ENCODE results near the gene FRMD4A.

FRMD4A gene

GRCh38 chr10:13848520-13849445 lies 481.9 kb downstream of the FRMD4A start:
- POLR2A ChIA-PET: no interaction called here
- CTCF ChIA-PET: no interaction called here
- DNase-seq (ENCODE audit: extremely low spot score): no peak
- TF ChIP-seq FOXK2 (IDR thresholded peaks at IDR 0.05) (no peak), CTBP1 (IDR thresholded peaks at IDR 0.05; ENCODE audit: borderline replicate concordance) (no peak), NFRKB (IDR thresholded peaks at IDR 0.05) (no peak), TARDBP (IDR thresholded peaks at IDR 0.05) (no peak), SP1 (IDR thresholded peaks at IDR 0.05) (no peak), BHLHE40 (IDR thresholded peaks at IDR 0.05; ENCODE audit: borderline replicate concordance) (no peak), FOXM1 (IDR thresholded peaks at IDR 0.05; ENCODE audit: borderline replicate concordance) (no peak), ELF4 (IDR thresholded peaks at IDR 0.05) (no peak), ARNT (IDR thresholded peaks at IDR 0.05) (no peak), LEF1 (IDR thresholded peaks at IDR 0.05; ENCODE audit: borderline replicate concordance) (no peak), FOXA1 (IDR thresholded peaks at IDR 0.05) (no peak)

GRCh38 chr10:13847201-13847631 lies 483.5 kb downstream of the FRMD4A start:
- ChIA-PET POLR2A (interaction anchor here (0.6 kb wide), 1 partner anchor 14 kb away, joined by 3 read pairs; no protein-coding TSS in a partner anchor), CTCF (no interaction called here)
- TF ChIP-seq ZNF384 (IDR thresholded peaks at IDR 0.05) (no peak), SP1 (IDR thresholded peaks at IDR 0.05) (no peak), LEF1 (IDR thresholded peaks at IDR 0.05; ENCODE audit: borderline replicate concordance) (no peak), CTBP1 (IDR thresholded peaks at IDR 0.05; ENCODE audit: borderline replicate concordance) (no peak), FOXM1 (IDR thresholded peaks at IDR 0.05; ENCODE audit: borderline replicate concordance) (no peak), ARNT (IDR thresholded peaks at IDR 0.05) (no peak), BHLHE40 (IDR thresholded peaks at IDR 0.05; ENCODE audit: borderline replicate concordance) (no peak), NFRKB (IDR thresholded peaks at IDR 0.05) (no peak), L3MBTL2 (conservative IDR thresholded peaks at IDR 0.05) (no peak), HDGF (IDR thresholded peaks at IDR 0.05; ENCODE audit: borderline replicate concordance) (no peak), ELF4 (IDR thresholded peaks at IDR 0.05) (no peak), PKNOX1 (IDR thresholded peaks at IDR 0.05) (no peak), TARDBP (IDR thresholded peaks at IDR 0.05) (no peak), FOXK2 (IDR thresholded peaks at IDR 0.05) (no peak), SUZ12 (IDR thresholded peaks at IDR 0.05) (no peak), FOXA1 (IDR thresholded peaks at IDR 0.05) (no peak)
- DNase-seq (ENCODE audit: extremely low spot score): peak; percentile 28

- ChIA-PET POLR2A (no interaction called here), CTCF (no interaction called here)
- no peak for DNase-seq (ENCODE audit: extremely low spot score)
- no peak for TF ChIP-seq BHLHE40 (IDR thresholded peaks at IDR 0.05; ENCODE audit: borderline replicate concordance)
- no peak for TF ChIP-seq TARDBP (IDR thresholded peaks at IDR 0.05)
- TF ChIP-seq ELF4 (IDR thresholded peaks at IDR 0.05): no peak
- TF ChIP-seq SP1 (IDR thresholded peaks at IDR 0.05): no peak
- TF ChIP-seq FOXA1 (IDR thresholded peaks at IDR 0.05): no peak
- TF ChIP-seq CTBP1 (IDR thresholded peaks at IDR 0.05; ENCODE audit: borderline replicate concordance): no peak
- no peak for TF ChIP-seq SUZ12 (IDR thresholded peaks at IDR 0.05)
- no peak for TF ChIP-seq ARNT (IDR thresholded peaks at IDR 0.05)
- no peak for TF ChIP-seq LEF1 (IDR thresholded peaks at IDR 0.05; ENCODE audit: borderline replicate concordance)
- no peak for TF ChIP-seq L3MBTL2 (conservative IDR thresholded peaks at IDR 0.05)
Observed at GRCh38 chr10:13845897-13846296, 484.8 kb downstream of the FRMD4A start.

GRCh38 chr10:13844651-13845050 lies 486.1 kb downstream of the FRMD4A start:
- DNase-seq (ENCODE audit: extremely low spot score): no peak
- ChIA-PET CTCF (no interaction called here), POLR2A (no interaction called here)
- TF ChIP-seq ARNT (IDR thresholded peaks at IDR 0.05): no peak
- no peak for TF ChIP-seq ZNF384 (IDR thresholded peaks at IDR 0.05)
- no peak for TF ChIP-seq ELF4 (IDR thresholded peaks at IDR 0.05)
- TF ChIP-seq FOXK2 (IDR thresholded peaks at IDR 0.05): no peak
- TF ChIP-seq L3MBTL2 (conservative IDR thresholded peaks at IDR 0.05): no peak
- no peak for TF ChIP-seq HDGF (IDR thresholded peaks at IDR 0.05; ENCODE audit: borderline replicate concordance)
- no peak for TF ChIP-seq LEF1 (IDR thresholded peaks at IDR 0.05; ENCODE audit: borderline replicate concordance)
- no peak for TF ChIP-seq BHLHE40 (IDR thresholded peaks at IDR 0.05; ENCODE audit: borderline replicate concordance)
- no peak for TF ChIP-seq SUZ12 (IDR thresholded peaks at IDR 0.05)
- TF ChIP-seq FOXM1 (IDR thresholded peaks at IDR 0.05; ENCODE audit: borderline replicate concordance): no peak
- no peak for TF ChIP-seq FOXA1 (IDR thresholded peaks at IDR 0.05)
- no peak for TF ChIP-seq NFRKB (IDR thresholded peaks at IDR 0.05)
- TF ChIP-seq CTBP1 (IDR thresholded peaks at IDR 0.05; ENCODE audit: borderline replicate concordance): no peak
- TF ChIP-seq PKNOX1 (IDR thresholded peaks at IDR 0.05): no peak
- no peak for TF ChIP-seq SP1 (IDR thresholded peaks at IDR 0.05)
- no peak for TF ChIP-seq TARDBP (IDR thresholded peaks at IDR 0.05)

GRCh38 chr10:13842117-13842516 lies 488.6 kb downstream of the FRMD4A start:
- TF ChIP-seq ELF4 (IDR thresholded peaks at IDR 0.05): no peak
- no peak for TF ChIP-seq CTBP1 (IDR thresholded peaks at IDR 0.05; ENCODE audit: borderline replicate concordance)
- TF ChIP-seq FOXA1 (IDR thresholded peaks at IDR 0.05): no peak
- TF ChIP-seq SP1 (IDR thresholded peaks at IDR 0.05): no peak
- TF ChIP-seq PKNOX1 (IDR thresholded peaks at IDR 0.05): no peak
- no peak for TF ChIP-seq HDGF (IDR thresholded peaks at IDR 0.05; ENCODE audit: borderline replicate concordance)
- no peak for TF ChIP-seq SUZ12 (IDR thresholded peaks at IDR 0.05)
- no peak for TF ChIP-seq FOXM1 (IDR thresholded peaks at IDR 0.05; ENCODE audit: borderline replicate concordance)
- TF ChIP-seq NFRKB (IDR thresholded peaks at IDR 0.05): no peak
- no peak for DNase-seq (ENCODE audit: extremely low spot score)
- ChIA-PET POLR2A (no interaction called here), CTCF (no interaction called here)
